Measurements from ENCODE around the gene STK17B.

The STK17B gene

GRCh38 chr2:196088203-196088602, 83.2 kb downstream of the STK17B start:
- H3K27me3 ChIP-seq (ENCODE audit: insufficient read depth, low read length) = no peaks in the 10 kb centered on the region
- no peaks in the 10 kb centered on the region for H3K36me3 ChIP-seq (ENCODE audit: insufficient read depth, low read length)
- peaks cover 8% of the 10 kb centered on the region for H3K9me3 ChIP-seq (ENCODE audit: low read length)
- no peak overlapping the region for H3K4me3 ChIP-seq (ENCODE audit: low read length)
- no peak overlapping the region for H2AFZ ChIP-seq (ENCODE audit: low read depth, low read length)
- no peaks in the 10 kb centered on the region for H3K4me1 ChIP-seq (ENCODE audit: insufficient read depth, low read length)

- Histone ChIP-seq H3K4me1 (ENCODE audit: insufficient read depth, low read length) (no peaks in the 10 kb centered on the region), H3K27me3 (ENCODE audit: insufficient read depth, low read length) (no peaks in the 10 kb centered on the region), H3K36me3 (ENCODE audit: insufficient read depth, low read length) (no peaks in the 10 kb centered on the region), H3K4me3 (ENCODE audit: low read length) (no peak overlapping the region), H2AFZ (ENCODE audit: low read depth, low read length) (no peak overlapping the region), H3K9me3 (ENCODE audit: low read length) (peaks cover 10% of the 10 kb centered on the region)
These were observed 84.6 kb downstream of the STK17B start for GRCh38 chr2:196086517-196087368.

GRCh38 chr2:196083601-196084000, 87.8 kb downstream of the STK17B start:
- no peak overlapping the region for H2AFZ ChIP-seq (ENCODE audit: low read depth, low read length)
- no peaks in the 10 kb centered on the region for H3K4me1 ChIP-seq (ENCODE audit: insufficient read depth, low read length)
- H3K9me3 ChIP-seq (ENCODE audit: low read length) = peaks cover 8% of the 10 kb centered on the region
- H3K36me3 ChIP-seq (ENCODE audit: insufficient read depth, low read length) = no peaks in the 10 kb centered on the region
- no peak overlapping the region for H3K4me3 ChIP-seq (ENCODE audit: low read length)
- H3K27me3 ChIP-seq (ENCODE audit: insufficient read depth, low read length) = no peaks in the 10 kb centered on the region
